NOMO-1 (cell line): ENCODE measurements around the gene ITPA.
A peak's percentile ranks its signal among the peaks of the same experiment; 100 is the strongest.
"Not testable (repeated sequence)": the region's sequence is repeated elsewhere in the genome, so short reads cannot be mapped to it uniquely, and the experiment has no call there.

ENCODE experiments used
- DNase-seq, 2 experiments: peaks; one replicate each; lab custom pipeline; 2025; ENCODE audit not compliant: unreplicated experiment in 2 of 2; lab: John Stamatoyannopoulos, UW

The ITPA gene

DNA sequence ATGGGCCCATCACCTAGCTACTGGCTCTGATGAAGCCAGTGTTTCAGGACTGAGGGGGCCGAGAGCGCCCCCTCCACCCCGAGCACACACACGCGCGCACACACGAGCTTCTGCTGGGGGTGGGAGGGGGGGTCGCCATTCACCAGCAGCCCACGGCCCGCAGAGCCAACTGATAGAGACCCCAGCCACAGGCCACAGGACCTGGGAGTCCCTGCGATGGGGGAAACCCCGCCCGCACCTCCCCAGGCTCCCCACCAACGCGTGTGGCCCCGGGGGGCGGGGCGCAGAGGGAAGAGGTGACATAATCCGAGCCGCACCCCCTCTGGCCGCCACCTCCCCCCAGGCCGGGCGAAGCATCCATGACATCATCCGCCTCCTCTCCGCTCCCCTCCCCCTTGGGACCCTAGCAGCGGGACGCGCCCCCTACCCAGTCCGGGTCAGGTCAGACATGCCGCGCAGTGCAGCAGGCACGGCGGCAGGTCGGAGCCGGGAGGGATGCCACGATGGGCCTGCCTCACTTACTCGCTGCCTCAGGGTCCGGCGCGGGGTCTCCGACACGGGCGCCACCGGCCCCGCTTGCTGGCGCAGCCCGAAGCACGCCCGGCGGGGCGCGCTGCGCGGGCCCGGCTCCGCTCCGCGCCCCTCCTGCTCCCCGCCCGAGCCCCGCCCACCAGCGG, 36.2 kb upstream of the ITPA start, which contains the start of gene LZTS3:
Gene LZTS3 (minus strand): TSS at position 617 of the 677 bp plus-strand sequence. CDS start 6,386 bp downstream, outside the sequence.
- DNase-seq = peak; percentile 23 to 48

GRCh38 chr20:3173610-3174441, 35.5 kb upstream of the ITPA start:
- DNase-seq = peak; percentile 59 to 87

- no peak for DNase-seq
Measured at GRCh38 chr20:3174442-3175261, 34.6 kb upstream of the ITPA start.

DNA sequence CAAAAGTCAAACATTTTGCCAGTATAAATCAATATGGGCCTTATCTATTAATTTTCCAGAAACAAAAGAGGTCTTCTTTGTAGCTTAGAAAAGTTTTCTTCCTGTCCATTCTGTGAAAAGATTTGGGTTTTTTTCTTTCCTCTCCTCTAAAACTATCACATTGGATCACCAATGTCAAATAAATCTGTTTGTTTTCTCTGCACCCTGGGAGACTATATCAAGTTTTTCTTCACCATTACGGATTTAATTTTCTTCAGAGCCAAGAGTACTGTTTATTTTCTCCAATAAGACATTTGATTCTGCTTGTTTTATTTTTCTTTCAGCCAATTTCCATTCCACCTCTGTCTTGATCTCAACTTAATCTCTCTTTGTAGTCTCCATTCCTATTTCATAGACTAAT, 34.0 kb upstream of the ITPA start:
- no peak for DNase-seq

GRCh38 chr20:3177746-3178485, 31.4 kb upstream of the ITPA start:
- no peak for DNase-seq

DNA sequence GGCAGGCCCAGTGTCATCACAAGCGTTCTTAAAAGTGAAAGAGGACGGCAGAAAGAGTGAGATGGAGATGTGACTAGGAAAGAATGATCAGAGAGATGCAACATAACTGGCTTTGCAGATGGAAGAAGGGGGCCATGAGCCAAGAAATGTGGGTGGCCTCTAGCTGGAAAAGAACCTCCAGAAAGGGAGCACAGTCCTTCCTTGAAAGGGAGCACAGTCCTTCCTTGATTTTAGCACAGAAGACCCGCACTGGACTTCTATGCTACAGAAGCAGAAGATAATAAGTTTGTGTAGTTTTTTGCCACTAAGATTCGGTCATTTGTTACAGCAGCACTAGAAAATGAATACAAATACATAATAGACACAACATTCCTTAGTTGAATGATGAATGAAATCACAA, 29.0 kb upstream of the ITPA start:
- DNase-seq = no peak

DNA sequence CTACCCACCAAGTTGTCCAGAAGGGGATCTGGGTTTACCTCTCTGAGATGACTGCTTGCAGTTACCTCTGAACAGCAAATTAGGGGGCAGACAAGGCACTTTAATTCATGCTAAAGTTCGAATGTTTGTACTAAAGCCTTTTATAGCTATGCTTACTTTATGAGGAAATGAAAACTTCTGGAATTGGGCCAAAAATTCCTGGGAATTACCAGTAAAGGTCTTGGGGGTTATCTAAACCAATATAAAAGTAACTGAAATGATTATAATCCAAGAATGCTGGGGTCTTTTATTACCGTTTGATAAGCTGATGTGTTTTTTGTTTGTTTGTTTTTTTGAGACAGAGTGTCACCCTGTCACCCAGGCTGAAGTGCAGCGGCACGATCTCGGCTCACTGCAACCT, 28.0 kb upstream of the ITPA start:
- DNase-seq = no peak

DNA sequence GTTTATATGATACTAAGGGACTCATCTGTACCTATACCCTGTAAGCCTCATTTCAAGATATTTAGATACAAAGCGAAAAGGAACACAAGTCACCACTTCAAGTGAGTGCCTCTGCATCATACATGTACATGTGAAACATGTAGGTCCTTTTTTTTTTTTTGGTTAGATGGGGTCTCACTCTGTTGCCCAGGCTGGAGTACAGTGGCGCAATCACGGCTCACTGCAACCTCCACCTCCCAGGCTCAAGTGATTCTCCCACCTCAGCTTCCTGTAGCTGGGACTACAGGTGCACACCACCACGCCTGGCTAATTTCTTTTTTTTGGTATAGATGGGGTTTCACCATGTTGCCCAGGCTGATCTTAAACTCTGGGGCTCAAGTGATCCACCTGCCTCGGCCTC, 26.9 kb upstream of the ITPA start:
- DNase-seq = not testable (repeated sequence)

DNA sequence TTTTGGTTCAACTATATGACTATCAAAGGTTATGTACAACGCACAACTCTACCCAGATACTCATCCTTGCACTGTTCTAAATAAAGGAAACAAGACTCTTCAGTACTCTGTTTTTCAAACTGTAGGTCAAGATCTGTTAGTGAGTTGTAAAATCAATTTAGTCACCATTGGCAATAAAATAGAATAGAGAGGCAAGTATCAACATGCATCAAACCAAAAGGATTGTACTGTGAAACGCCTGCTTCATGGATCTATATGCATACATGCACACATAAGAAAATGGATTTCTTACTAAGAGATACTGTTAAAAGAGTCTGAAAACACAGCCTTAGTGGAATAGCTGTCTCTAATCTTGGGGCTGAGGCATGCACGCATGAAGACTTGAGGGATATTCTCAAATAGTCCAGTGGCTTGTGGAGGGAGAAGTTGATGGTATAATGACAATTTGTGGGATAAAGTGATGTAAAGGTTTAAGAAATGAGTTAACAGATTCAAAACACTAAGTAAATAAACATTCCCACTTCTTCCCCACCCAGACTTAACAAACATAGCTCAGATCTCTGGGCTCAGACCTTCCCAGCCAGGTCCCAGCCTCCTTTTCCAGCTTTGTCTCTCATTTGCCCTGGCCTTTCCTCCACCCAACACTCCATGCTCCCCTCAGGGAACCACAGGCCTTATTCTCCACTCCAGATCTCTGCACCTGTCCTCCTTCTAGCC, 25.2 kb upstream of the ITPA start:
- DNase-seq = no peak

- not testable (repeated sequence) for DNase-seq
Measured at GRCh38 chr20:3187861-3188260, 21.4 kb upstream of the ITPA start.

GRCh38 chr20:3188823-3189413, 20.4 kb upstream of the ITPA start:
- no peak for DNase-seq

- DNase-seq = no peak
Measured at GRCh38 chr20:3189561-3190131, 19.7 kb upstream of the ITPA start.

DNA sequence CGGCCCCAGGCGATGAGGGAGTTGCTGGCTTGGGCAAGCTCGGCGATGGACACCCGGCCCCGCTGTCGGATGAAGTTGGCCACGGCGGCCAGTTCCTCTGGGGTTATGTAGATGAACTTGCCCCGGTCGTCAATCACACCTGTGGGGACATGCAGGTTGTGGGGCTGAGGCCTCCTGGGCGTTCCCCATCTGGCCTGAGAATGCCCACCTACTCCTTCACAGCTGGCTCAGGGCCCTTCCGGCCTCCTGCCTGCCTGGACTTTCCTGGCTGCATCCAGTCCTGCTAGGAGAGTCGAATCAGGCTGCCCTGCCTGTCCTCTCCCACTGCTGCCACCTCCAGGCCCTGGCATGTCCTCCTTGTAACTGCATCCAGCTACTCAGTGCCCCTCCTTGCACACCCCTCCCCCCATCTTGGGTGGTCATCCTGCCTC, 18.6 kb upstream of the ITPA start:
- no peak for DNase-seq

DNA sequence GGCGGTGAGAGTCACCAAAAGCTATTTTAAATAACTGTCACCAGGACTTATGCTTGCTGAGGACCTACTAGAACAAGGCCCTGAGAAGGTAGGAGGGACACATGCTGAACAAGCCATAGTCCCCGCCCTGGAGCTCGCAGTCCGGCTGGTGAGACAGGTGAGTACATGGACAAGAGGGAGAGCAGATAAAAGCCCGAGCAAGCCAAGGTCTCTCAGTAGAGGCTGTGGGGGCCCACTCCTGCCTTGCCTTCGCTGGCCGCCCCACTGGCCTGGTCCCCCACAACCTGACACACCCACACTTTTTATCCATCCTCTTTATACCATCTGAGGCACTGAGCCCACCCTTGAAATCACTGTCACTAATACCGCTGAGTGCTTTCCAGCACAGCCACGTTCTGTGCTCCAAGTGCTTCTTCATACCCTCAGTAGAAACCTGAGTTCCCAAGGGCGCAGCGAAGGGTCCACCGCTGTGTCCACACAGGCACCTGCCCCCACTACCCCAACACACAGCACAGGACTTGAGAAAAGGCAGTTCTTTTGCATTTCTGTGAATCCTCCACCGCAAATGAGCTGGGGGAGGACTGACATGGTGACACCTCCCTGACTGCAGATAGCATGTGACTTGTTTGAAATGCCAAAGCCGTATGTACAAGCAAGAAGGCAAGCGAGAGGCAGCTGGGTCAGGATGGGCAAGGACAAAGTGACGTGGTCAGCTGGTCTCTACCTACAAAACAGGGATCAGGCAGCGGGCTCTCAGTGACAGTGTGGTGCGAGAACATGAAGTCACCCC, 16.9 kb upstream of the ITPA start:
- DNase-seq = no peak

GRCh38 chr20:3193806-3194616, 15.3 kb upstream of the ITPA start:
- DNase-seq = no peak

DNA sequence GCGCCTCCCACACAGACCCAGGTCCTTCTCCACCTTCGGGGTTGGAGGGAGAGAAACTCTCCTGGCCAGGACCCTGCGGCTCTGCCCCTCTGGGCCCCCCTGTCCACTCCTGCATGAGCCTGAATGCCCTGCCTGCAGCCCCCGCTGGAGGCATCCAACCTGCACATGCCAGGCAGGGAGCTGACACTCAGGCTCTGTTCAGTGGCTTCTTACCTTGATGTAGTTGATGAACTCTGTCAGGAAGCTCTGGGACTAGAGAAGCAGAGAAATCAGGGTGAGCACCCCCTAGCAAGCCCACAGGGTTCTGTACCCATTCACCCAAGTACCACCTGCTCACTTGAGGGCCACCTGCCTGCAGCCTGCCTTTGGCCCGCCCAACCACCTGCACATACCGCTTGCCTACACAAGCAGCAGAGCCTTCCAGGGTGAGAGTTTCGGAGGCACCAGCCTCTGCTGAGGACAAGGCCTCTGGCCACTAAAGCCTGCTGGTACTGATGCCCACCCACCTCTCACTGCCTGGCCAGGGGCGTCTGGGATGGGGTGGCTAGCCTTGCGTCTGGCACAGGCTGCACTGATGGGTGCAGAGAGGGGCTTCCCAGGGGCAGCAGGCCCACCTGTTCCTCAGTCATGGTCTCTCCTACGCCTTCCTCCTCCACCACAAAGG, 14.5 kb upstream of the ITPA start:
- no peak for DNase-seq

- DNase-seq = no peak
Measured at GRCh38 chr20:3195590-3196237, 13.6 kb upstream of the ITPA start.
